Measurements from ENCODE around the gene PLXNA4.

Gene PLXNA4

GRCh38 chr7:132290021-132290420, 286.2 kb downstream of the PLXNA4 start:
- no peak overlapping the region for H3K4me3 ChIP-seq (ENCODE audit: low read depth, low read length)
- TF ChIP-seq, protein P1, sequence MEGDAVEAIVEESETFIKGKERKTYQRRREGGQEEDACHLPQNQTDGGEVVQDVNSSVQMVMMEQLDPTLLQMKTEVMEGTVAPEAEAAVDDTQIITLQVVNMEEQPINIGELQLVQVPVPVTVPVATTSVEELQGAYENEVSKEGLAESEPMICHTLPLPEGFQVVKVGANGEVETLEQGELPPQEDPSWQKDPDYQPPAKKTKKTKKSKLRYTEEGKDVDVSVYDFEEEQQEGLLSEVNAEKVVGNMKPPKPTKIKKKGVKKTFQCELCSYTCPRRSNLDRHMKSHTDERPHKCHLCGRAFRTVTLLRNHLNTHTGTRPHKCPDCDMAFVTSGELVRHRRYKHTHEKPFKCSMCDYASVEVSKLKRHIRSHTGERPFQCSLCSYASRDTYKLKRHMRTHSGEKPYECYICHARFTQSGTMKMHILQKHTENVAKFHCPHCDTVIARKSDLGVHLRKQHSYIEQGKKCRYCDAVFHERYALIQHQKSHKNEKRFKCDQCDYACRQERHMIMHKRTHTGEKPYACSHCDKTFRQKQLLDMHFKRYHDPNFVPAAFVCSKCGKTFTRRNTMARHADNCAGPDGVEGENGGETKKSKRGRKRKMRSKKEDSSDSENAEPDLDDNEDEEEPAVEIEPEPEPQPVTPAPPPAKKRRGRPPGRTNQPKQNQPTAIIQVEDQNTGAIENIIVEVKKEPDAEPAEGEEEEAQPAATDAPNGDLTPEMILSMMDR (IDR thresholded peaks at IDR 0.05; ENCODE audit: low read depth, low read length) = no peak
- TF ChIP-seq MAX (IDR thresholded peaks at IDR 0.05; ENCODE audit: low read depth, low read length) (no peak), MYC (IDR thresholded peaks at IDR 0.05; ENCODE audit: low read depth, low read length) (no peak), POLR2A (IDR thresholded peaks at IDR 0.05; ENCODE audit: extremely low read depth, insufficient read length) (no peak)
- DNase-seq (ENCODE audit: low read depth) = no peak

- DNase-seq (ENCODE audit: low read depth) = no peak
- TF ChIP-seq MYC (IDR thresholded peaks at IDR 0.05; ENCODE audit: low read depth, low read length) (no peak), POLR2A (IDR thresholded peaks at IDR 0.05; ENCODE audit: extremely low read depth, insufficient read length) (no peak), MAX (IDR thresholded peaks at IDR 0.05; ENCODE audit: low read depth, low read length) (no peak)
- TF ChIP-seq, protein P1 (IDR thresholded peaks at IDR 0.05; ENCODE audit: low read depth, low read length) = no peak
- no peak overlapping the region for H3K4me3 ChIP-seq (ENCODE audit: low read depth, low read length)
Observed at GRCh38 chr7:132286836-132287235, 289.4 kb downstream of the PLXNA4 start.

DNA sequence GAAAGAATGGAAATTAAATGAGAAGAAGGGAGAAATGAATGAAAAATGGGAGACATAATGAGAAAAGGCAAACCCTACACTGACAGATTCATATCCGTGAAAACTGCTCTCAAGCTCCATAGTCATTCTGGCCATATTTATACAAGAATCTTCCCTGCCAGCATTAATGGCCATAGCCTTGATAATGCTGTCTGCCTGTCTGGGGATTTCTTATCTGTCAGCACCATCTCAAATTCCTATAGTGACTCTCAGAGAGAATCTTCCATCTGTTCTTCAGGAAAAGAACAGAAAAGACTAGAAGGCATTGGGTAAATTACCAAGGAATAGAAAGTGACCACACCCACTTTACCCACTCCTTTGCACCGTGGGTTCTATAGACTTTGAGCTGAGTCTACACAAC, 295.9 kb downstream of the PLXNA4 start:
- H3K4me3 ChIP-seq (ENCODE audit: low read depth, low read length) = no peak overlapping the region
- no peak for DNase-seq (ENCODE audit: low read depth)
- no peak for TF ChIP-seq MYC (IDR thresholded peaks at IDR 0.05; ENCODE audit: low read depth, low read length)

DNA sequence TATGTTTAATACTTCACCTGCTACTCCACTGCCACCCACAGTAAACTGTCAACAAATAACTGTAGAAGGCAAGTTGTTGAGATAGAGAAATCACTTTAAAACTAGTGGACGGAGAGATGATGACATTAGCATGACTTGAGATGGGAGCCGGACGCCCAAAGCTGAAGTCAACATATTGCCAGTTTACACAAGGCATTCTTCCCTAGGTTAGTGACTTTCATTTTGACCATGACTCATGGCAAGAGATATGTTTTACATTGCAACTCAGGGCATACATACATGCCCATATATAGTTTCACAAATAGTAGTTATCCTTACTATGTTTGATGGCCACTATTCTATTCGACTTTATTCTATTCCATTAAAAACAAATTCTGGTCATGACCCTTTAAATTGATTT, 296.6 kb downstream of the PLXNA4 start:
- H3K4me3 ChIP-seq (ENCODE audit: low read depth, low read length) = no peak overlapping the region
- no peak for DNase-seq (ENCODE audit: low read depth)
- TF ChIP-seq MYC (IDR thresholded peaks at IDR 0.05; ENCODE audit: low read depth, low read length) = no peak
- TF ChIP-seq, protein P1 (IDR thresholded peaks at IDR 0.05; ENCODE audit: low read depth, low read length) = no peak
- no peak for TF ChIP-seq POLR2A (IDR thresholded peaks at IDR 0.05; ENCODE audit: extremely low read depth, insufficient read length)
- no peak for TF ChIP-seq MAX (IDR thresholded peaks at IDR 0.05; ENCODE audit: low read depth, low read length)

GRCh38 chr7:132276976-132277725, 299.1 kb downstream of the PLXNA4 start:
- TF ChIP-seq MAX (IDR thresholded peaks at IDR 0.05; ENCODE audit: low read depth, low read length) (no peak), MYC (IDR thresholded peaks at IDR 0.05; ENCODE audit: low read depth, low read length) (no peak), POLR2A (IDR thresholded peaks at IDR 0.05; ENCODE audit: extremely low read depth, insufficient read length) (no peak)
- TF ChIP-seq, protein P1 (IDR thresholded peaks at IDR 0.05; ENCODE audit: low read depth, low read length) = no peak
- peak; percentile 45 for DNase-seq (ENCODE audit: low read depth)
- no peak overlapping the region for H3K4me3 ChIP-seq (ENCODE audit: low read depth, low read length)

DNA sequence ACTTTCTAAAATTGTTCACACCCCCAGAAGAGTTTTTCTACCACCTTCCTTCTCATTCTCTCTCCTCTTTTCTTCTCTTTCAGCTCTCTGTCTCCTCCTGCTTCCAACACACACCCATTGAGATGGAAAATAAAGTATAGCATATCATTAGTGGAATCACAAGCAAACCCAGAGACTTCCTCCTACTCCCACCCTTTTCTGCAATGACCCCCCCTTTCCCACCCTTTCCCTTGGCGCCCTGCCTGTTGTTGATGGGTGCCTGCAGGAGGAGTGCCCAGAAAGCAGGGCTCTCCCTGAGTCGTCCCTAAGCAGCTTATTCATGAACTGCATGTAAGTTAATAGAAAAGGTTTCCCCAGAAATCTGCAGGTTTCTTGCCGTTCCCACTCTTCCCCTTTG, 300.0 kb downstream of the PLXNA4 start:
- no peak overlapping the region for H3K4me3 ChIP-seq (ENCODE audit: low read depth, low read length)
- no peak for DNase-seq (ENCODE audit: low read depth)
- no peak for TF ChIP-seq MYC (IDR thresholded peaks at IDR 0.05; ENCODE audit: low read depth, low read length)
- TF ChIP-seq POLR2A (IDR thresholded peaks at IDR 0.05; ENCODE audit: extremely low read depth, insufficient read length) = no peak
- TF ChIP-seq MAX (IDR thresholded peaks at IDR 0.05; ENCODE audit: low read depth, low read length) = no peak
- TF ChIP-seq, protein P1 (IDR thresholded peaks at IDR 0.05; ENCODE audit: low read depth, low read length) = no peak
